Stimulated activated CD8-positive, alpha-beta memory T cell treated with anti-CD3 and anti-CD28 coated beads, Interleukin-4, amount 100 ng/mL, for 24 hours (primary cell): ENCODE data around the gene LTBP3.

ENCODE experiments used
- DNase-seq: peaks from one replicate; pipeline ENCODE4 v3.0.0-alpha.2; 2020; ENCODE audit warnings: low read depth

The LTBP3 gene

DNA sequence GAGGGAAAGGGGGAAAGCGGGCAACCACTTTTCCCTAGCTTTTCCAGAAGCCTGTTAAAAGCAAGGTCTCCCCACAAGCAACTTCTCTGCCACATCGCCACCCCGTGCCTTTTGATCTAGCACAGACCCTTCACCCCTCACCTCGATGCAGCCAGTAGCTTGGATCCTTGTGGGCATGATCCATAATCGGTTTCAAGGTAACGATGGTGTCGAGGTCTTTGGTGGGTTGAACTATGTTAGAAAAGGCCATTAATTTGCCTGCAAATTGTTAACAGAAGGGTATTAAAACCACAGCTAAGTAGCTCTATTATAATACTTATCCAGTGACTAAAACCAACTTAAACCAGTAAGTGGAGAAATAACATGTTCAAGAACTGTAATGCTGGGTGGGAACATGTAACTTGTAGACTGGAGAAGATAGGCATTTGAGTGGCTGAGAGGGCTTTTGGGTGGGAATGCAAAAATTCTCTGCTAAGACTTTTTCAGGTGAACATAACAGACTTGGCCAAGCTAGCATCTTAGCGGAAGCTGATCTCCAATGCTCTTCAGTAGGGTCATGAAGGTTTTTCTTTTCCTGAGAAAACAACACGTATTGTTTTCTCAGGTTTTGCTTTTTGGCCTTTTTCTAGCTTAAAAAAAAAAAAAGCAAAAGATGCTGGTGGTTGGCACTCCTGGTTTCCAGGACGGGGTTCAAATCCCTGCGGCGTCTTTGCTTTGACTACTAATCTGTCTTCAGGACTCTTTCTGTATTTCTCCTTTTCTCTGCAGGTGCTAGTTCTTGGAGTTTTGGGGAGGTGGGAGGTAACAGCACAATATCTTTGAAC lies 52.5 kb downstream of the LTBP3 start:
- DNase-seq, result no peak

- DNase-seq, result no peak
Measured at GRCh38 chr11:65504674-65505465, 53.3 kb downstream of the LTBP3 start.

- DNase-seq, result no peak
Measured at GRCh38 chr11:65503949-65504673, 54.0 kb downstream of the LTBP3 start.

- DNase-seq, result no peak
Measured at GRCh38 chr11:65503368-65503948, 54.7 kb downstream of the LTBP3 start.

DNA sequence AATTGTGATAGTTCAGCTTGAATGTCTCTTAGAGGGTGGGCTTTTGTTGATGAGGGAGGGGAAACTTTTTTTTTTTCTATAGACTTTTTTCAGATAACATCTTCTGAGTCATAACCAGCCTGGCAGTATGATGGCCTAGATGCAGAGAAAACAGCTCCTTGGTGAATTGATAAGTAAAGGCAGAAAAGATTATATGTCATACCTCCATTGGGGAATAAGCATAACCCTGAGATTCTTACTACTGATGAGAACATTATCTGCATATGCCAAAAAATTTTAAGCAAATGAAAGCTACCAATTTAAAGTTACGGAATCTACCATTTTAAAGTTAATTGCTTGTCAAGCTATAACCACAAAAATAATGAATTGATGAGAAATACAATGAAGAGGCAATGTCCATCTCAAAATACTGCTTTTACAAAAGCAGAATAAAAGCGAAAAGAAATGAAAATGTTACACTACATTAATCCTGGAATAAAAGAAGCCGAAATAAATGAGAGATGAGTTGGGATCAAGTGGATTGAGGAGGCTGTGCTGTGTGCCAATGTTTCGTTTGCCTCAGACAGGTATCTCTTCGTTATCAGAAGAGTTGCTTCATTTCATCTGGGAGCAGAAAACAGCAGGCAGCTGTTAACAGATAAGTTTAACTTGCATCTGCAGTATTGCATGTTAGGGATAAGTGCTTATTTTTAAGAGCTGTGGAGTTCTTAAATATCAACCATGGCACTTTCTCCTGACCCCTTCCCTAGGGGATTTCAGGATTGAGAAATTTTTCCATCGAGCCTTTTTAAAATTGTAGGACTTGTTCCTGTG lies 55.4 kb downstream of the LTBP3 start:
- DNase-seq, result no peak

DNA sequence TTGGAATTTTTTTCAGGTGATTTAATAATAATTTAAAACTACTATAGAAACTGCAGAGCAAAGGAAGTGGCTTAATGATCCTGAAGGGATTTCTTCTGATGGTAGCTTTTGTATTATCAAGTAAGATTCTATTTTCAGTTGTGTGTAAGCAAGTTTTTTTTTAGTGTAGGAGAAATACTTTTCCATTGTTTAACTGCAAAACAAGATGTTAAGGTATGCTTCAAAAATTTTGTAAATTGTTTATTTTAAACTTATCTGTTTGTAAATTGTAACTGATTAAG lies 55.9 kb downstream of the LTBP3 start:
- no peak for DNase-seq

DNA sequence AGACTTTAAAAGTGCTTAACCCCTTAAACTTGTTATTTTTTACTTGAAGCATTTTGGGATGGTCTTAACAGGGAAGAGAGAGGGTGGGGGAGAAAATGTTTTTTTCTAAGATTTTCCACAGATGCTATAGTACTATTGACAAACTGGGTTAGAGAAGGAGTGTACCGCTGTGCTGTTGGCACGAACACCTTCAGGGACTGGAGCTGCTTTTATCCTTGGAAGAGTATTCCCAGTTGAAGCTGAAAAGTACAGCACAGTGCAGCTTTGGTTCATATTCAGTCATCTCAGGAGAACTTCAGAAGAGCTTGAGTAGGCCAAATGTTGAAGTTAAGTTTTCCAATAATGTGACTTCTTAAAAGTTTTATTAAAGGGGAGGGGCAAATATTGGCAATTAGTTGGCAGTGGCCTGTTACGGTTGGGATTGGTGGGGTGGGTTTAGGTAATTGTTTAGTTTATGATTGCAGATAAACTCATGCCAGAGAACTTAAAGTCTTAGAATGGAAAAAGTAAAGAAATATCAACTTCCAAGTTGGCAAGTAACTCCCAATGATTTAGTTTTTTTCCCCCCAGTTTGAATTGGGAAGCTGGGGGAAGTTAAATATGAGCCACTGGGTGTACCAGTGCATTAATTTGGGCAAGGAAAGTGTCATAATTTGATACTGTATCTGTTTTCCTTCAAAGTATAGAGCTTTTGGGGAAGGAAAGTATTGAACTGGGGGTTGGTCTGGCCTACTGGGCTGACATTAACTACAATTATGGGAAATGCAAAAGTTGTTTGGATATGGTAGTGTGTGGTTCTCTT lies 56.5 kb downstream of the LTBP3 start:
- no peak for DNase-seq

DNA sequence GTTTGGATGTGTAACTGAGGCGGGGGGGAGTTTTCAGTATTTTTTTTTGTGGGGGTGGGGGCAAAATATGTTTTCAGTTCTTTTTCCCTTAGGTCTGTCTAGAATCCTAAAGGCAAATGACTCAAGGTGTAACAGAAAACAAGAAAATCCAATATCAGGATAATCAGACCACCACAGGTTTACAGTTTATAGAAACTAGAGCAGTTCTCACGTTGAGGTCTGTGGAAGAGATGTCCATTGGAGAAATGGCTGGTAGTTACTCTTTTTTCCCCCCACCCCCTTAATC lies 57.0 kb downstream of the LTBP3 start:
- DNase-seq, result no peak

DNA sequence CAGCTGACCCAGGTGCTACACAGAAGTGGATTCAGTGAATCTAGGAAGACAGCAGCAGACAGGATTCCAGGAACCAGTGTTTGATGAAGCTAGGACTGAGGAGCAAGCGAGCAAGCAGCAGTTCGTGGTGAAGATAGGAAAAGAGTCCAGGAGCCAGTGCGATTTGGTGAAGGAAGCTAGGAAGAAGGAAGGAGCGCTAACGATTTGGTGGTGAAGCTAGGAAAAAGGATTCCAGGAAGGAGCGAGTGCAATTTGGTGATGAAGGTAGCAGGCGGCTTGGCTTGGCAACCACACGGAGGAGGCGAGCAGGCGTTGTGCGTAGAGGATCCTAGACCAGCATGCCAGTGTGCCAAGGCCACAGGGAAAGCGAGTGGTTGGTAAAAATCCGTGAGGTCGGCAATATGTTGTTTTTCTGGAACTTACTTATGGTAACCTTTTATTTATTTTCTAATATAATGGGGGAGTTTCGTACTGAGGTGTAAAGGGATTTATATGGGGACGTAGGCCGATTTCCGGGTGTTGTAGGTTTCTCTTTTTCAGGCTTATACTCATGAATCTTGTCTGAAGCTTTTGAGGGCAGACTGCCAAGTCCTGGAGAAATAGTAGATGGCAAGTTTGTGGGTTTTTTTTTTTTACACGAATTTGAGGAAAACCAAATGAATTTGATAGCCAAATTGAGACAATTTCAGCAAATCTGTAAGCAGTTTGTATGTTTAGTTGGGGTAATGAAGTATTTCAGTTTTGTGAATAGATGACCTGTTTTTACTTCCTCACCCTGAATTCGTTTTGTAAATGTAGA lies 57.6 kb downstream of the LTBP3 start:
- DNase-seq, result peak; percentile 30

DNA sequence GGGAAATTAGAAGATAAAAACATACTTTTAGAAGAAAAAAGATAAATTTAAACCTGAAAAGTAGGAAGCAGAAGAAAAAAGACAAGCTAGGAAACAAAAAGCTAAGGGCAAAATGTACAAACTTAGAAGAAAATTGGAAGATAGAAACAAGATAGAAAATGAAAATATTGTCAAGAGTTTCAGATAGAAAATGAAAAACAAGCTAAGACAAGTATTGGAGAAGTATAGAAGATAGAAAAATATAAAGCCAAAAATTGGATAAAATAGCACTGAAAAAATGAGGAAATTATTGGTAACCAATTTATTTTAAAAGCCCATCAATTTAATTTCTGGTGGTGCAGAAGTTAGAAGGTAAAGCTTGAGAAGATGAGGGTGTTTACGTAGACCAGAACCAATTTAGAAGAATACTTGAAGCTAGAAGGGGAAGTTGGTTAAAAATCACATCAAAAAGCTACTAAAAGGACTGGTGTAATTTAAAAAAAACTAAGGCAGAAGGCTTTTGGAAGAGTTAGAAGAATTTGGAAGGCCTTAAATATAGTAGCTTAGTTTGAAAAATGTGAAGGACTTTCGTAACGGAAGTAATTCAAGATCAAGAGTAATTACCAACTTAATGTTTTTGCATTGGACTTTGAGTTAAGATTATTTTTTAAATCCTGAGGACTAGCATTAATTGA lies 58.3 kb downstream of the LTBP3 start:
- DNase-seq, result no peak

DNA sequence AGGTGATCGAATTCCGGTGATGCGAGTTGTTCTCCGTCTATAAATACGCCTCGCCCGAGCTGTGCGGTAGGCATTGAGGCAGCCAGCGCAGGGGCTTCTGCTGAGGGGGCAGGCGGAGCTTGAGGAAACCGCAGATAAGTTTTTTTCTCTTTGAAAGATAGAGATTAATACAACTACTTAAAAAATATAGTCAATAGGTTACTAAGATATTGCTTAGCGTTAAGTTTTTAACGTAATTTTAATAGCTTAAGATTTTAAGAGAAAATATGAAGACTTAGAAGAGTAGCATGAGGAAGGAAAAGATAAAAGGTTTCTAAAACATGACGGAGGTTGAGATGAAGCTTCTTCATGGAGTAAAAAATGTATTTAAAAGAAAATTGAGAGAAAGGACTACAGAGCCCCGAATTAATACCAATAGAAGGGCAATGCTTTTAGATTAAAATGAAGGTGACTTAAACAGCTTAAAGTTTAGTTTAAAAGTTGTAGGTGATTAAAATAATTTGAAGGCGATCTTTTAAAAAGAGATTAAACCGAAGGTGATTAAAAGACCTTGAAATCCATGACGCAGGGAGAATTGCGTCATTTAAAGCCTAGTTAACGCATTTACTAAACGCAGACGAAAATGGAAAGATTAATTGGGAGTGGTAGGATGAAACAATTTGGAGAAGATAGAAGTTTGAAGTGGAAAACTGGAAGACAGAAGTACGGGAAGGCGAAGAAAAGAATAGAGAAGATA lies 59.0 kb downstream of the LTBP3 start, which contains the start of gene MALAT1:
Gene MALAT1 (plus strand): TSS at position 69 of the 736 bp plus-strand sequence.
- peak; percentile 82 for DNase-seq

- no peak for DNase-seq
Measured at GRCh38 chr11:65498727-65498976, 59.5 kb downstream of the LTBP3 start.

DNA sequence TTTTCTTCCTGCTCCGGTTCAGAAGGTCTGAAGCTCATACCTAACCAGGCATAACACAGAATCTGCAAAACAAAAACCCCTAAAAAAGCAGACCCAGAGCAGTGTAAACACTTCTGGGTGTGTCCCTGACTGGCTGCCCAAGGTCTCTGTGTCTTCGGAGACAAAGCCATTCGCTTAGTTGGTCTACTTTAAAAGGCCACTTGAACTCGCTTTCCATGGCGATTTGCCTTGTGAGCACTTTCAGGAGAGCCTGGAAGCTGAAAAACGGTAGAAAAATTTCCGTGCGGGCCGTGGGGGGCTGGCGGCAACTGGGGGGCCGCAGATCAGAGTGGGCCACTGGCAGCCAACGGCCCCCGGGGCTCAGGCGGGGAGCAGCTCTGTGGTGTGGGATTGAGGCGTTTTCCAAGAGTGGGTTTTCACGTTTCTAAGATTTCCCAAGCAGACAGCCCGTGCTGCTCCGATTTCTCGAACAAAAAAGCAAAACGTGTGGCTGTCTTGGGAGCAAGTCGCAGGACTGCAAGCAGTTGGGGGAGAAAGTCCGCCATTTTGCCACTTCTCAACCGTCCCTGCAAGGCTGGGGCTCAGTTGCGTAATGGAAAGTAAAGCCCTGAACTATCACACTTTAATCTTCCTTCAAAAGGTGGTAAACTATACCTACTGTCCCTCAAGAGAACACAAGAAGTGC lies 60.0 kb downstream of the LTBP3 start:
- DNase-seq, result peak; percentile 33

GRCh38 chr11:65497141-65498041 lies 60.8 kb downstream of the LTBP3 start:
- peak; percentile 99 for DNase-seq

GRCh38 chr11:65496304-65497140 lies 61.6 kb downstream of the LTBP3 start:
- no peak for DNase-seq

- no peak for DNase-seq
Measured at GRCh38 chr11:65493367-65494176, 64.6 kb downstream of the LTBP3 start.
